Skin of body (tissue), 2 donors: ENCODE results near the gene SRGAP2B. TPM values are rescaled to one million over a fixed set of nuclear protein-coding genes. Genes with fewer than 3 reads are reported as not detected.
"Not testable (repeated sequence)": the region's sequence is repeated elsewhere in the genome, so short reads cannot be mapped to it uniquely, and the experiment has no call there.

ENCODE experiments used
- DNase-seq: peaks from one replicate; lab custom pipeline; 2025; lab: John Stamatoyannopoulos, UW
- total RNA-seq: library from RNA; depleted of rRNA; stranded (reverse); fragments of >200 nt; gene quantifications from one replicate; pipeline ENCODE4 v1.2.3, GENCODE V29; 2014

The SRGAP2B gene
- total RNA-seq, 1 donor from 2014 or later: 23.8 TPM

DNA sequence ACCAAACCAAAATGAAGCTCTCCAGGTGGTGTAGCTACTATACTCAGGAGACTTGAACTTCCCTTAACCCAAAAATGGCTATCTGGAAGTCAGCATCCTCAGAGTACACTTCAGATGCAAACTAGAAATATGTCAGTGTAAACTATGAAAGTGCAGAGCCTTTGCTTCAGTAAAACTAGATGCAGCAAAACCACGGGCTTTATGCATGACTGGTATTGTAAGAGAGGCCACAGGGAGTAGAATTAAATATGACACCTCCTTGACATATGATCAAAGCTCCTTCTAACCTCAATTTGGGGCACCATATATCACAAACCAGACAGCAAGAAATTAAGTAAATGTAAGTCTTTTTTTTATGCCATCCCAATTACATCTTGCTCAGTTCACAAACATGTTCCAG, 47.6 kb downstream of the SRGAP2B start:
- DNase-seq: not testable (repeated sequence)

DNA sequence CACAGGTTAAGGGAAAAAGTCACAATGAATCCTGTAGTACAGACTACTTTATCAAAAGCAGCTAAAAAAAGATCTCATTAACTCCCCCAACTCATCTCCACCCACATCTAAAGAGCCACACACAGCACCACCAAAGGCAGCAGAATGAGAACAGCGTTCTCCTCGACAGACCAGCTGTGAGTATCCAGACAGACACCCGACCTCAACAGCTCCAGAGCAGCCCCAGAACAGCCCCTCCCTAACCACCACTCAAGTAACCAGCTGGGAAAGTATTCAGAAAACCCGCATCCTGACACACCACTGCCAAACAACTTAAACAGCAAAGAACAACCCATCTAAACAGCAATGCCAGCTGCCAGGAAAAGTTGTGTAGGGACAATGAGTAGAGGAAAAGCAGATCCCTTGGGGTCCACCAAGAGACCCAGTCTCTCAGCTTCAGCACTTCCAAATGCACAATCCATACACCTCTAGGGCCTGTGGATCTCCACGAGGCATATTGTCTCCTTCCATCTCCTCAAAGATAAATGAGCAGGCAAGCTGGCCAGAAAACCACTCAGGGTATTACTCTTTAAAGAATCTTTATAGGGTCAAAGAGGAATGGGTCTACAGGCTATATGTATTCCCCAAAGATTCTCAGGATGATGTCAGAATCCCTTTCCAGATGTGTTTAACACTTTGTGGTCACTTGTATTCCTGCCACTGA, 49.4 kb downstream of the SRGAP2B start:
- DNase-seq: not testable (repeated sequence)

- DNase-seq: not testable (repeated sequence)
Observed at GRCh38 chr1:145041519-145041918, 53.6 kb downstream of the SRGAP2B start.

- not testable (repeated sequence) for DNase-seq
Observed at GRCh38 chr1:145036019-145036418, 59.1 kb downstream of the SRGAP2B start.

GRCh38 chr1:145033523-145033922, 61.6 kb downstream of the SRGAP2B start:
- not testable (repeated sequence) for DNase-seq

GRCh38 chr1:145027251-145027650, 67.9 kb downstream of the SRGAP2B start:
- DNase-seq: not testable (repeated sequence)

GRCh38 chr1:145025286-145025685, 69.8 kb downstream of the SRGAP2B start:
- not testable (repeated sequence) for DNase-seq

GRCh38 chr1:145022259-145022658, 72.9 kb downstream of the SRGAP2B start:
- DNase-seq: not testable (repeated sequence)

DNA sequence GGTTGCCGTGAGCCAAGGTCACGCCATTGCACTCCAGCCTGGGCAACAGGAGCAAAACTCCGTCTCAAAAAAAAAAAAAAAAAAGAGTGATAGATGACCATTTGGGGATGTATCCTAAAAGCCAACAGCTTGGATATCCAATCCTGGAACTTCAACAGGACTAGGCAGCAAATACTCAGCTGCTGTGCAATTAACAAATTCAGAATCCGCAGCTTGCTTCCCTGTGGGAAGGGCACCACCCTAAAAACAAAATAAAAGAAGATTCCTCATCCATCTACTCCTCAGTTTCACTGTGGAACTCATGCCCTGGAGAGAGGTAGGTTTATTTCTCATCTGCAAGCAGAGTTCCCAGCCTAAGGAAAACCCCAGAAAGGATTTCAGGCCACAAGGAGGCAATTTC, 73.4 kb downstream of the SRGAP2B start:
- not testable (repeated sequence) for DNase-seq

DNA sequence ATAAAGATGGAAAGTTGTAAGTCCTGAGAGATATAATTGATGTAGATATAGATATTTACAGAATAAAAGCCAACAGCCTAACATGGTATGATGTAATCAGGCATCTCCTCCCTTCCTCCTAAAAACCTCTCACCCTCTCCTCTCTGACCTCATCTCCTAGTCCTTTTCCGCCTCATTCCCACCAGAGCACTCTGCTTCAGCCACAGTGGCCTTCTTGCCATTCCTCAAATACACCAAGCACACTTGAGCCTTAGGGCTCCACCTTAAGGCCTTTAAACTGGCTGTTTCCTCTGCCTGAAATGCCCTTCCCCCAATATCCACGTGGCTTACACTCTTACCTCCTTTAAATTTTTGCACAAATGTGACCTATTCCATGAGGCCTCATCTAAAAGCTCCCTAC, 75.4 kb downstream of the SRGAP2B start:
- DNase-seq: not testable (repeated sequence)

DNA sequence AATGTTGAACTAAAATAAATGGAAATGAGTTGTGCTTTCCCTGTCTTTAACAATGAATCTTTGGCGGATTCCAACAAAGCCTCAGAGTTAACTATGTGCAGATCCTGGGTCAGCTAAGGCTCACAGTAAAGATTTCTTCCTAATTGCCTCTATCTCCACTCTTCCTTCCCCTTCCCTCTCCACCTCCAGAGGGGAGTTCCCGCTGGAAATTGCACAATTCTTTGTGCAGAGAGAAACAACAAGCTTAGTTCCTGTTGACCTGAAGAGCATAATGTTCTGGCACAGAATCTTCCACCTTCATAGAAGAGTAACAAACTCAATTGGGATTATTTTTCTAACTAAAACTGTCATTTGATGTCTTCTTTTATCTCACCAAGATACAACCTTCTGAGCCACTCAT, 77.4 kb downstream of the SRGAP2B start:
- not testable (repeated sequence) for DNase-seq

GRCh38 chr1:145016492-145016862, 78.7 kb downstream of the SRGAP2B start:
- not testable (repeated sequence) for DNase-seq

DNA sequence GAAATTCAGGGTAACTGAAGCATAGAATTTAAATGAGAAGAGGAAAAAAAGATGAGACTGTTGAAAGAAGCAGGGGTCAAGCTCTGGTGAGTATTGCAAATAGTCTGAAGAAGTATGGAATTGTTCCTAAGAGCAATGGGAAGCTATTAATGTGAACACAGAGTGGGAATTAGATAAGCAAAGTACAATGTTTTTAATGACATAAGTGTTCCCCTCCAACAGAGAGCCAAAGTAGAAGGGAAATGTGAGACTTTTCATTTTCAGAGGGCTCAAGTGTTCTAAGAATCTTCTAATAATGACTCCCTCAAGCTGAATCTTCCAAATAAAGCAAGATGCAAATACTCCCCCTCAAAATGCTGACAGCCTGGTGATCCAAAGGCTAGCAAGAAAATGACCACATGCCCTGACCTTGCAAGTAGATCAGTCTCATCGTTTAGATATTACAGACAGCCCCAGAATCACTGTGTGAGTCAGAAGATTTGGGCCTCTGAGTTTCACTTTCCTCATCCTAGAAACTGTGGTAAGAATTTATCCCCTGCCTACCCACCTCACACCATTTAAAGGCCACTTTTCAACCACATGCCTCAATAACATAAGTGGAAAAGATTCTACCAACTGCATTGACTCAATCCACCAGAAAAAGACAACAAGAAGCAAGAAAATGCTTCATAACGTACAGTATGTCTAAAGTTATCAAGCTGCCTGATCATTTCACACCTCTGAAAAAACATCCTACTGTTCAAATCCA, 79.2 kb downstream of the SRGAP2B start:
- DNase-seq: not testable (repeated sequence)

DNA sequence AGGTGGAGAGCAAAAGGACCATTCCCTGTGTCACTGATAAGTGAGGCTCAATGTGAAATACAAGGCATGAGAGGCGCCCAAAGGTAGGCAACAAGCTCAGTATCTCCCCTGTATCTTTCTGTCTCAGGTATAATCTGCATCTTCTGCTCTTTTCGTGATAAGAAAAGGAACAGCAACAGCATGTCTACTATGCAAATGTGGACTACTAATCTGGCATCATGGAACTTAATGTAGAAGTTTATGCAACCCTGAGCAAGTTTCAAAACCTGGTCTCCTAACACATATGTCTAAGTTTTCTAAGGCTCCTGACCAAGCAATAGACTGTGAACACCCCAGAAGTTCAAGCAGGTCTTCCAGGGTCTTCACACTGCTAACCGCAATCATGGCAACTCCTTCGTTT, 81.8 kb downstream of the SRGAP2B start:
- not testable (repeated sequence) for DNase-seq

GRCh38 chr1:145011811-145012210, 83.3 kb downstream of the SRGAP2B start:
- DNase-seq: not testable (repeated sequence)

GRCh38 chr1:145010580-145010979, 84.5 kb downstream of the SRGAP2B start:
- DNase-seq: not testable (repeated sequence)

DNA sequence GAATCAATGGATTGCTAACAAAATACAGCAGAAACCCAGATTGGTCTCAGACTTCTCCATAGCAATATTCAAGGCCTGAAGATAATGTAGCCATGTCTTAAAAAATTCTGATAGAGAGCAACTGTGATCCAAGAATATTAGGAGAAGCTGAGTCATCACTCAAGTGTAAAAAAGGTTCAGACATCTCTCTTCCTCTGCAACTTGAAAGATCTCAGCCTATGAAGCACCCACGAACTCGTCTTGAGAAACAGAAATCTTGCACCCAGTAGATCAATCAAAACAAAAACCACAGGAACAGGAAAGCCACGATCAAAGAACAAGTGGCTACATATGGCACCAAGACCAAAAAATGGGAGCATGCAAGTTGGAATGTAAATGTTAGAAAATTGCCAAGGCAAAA, 85.2 kb downstream of the SRGAP2B start:
- not testable (repeated sequence) for DNase-seq

GRCh38 chr1:145008388-145008787, 86.7 kb downstream of the SRGAP2B start:
- DNase-seq: not testable (repeated sequence)

GRCh38 chr1:145005142-145005541, 90.0 kb downstream of the SRGAP2B start:
- not testable (repeated sequence) for DNase-seq

- not testable (repeated sequence) for DNase-seq
Observed at GRCh38 chr1:145001381-145001780, 93.7 kb downstream of the SRGAP2B start.

DNA sequence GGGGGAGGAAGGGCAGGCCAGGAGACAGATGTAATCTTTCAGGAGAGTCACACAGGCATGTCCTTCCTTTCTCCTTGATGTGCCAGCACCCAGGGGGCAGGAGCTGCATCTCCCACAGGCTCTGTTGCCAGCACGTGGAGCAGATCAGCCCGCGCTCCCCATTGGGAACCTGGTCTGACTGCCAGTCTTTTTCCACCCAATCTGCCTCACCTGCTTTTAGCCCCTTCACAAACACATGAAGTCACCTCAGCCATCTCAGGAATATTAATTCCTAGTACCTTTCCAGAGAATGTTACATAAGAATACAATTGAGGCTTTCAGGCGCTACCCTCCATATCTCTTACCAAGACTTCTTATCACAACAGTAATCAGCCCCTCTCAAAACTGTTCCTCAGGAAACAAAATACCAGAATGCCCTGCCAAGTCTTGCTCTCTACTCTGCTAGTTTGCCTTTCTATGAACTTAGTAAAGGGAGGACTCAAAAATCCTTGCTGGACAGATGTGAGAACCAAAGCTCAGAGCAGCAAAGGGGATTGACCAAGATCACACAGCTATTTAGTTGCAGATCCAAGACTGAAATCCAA, 94.3 kb downstream of the SRGAP2B start:
- not testable (repeated sequence) for DNase-seq

DNA sequence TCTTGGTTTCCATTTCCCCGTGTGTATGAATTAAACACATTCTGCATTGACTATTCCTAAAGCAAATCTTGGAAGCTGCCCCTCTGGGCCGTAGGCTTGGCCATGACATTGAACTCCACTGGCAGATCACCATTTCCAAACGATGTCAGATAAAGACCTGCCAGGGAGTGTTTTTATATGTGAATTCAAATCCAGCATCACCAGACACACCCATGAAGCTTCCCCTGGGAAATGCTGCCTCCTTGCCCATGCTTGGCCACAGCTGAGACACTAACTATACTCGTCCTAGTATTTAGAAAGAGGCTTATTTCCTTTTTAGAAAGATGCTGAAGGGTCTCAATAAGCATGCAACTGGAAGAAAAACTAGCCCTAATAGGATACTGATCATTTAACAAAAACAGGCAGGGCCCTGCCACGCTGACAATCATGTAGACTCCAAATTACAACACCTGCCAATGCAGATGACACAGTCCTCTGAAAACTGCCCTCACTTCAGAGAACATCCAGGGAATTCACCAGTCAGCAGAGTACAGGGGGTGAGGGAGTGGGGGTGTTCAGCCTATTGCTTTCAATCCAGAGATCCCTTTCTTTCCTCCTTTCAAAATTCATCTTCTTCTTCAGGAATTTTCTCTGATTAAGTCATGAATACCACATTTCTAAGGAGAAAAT, 94.9 kb downstream of the SRGAP2B start:
- not testable (repeated sequence) for DNase-seq
